D721Med (cell line): ENCODE results near the gene L1CAM.

Source experiments
- DNase-seq: peaks from one replicate; pipeline ENCODE4 v3.0.0; 2011; ENCODE audit warnings: low spot score; ENCODE audit not compliant: insufficient read length
- FAIRE-seq: peaks from 2 replicates; lab custom pipeline; 2011; peaks lifted over from hg19 to GRCh38; lab: Jason Lieb, UNC
- TF ChIP-seq, protein P1 (sequence below): IDR thresholded peaks from 2 replicates; pipeline ENCODE4 v1.5.1; 2012; ENCODE audit warnings: mild to moderate bottlenecking, control low read depth; ENCODE audit not compliant: insufficient read depth; ENCODE audit errors: missing control alignments

The L1CAM gene

DNA sequence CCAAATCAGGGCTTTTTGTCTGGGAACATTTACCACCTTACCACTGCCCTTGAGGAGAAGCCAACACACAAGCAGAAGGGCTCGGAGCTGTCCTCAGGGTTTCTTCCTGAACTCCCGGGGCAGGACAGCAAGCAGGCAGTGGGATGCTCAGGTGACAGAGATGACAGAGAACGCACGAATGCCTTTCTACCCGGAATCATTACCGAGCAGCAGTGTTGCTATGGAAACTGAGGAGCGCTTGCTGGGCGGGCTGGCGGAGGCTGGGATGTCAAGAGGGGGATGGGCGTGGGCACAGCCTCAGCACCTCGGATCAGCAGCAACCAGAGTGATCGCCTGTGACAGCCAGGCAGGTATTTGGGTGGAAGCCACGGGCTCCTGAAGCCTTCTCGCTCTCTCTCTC lies 73.8 kb downstream of the L1CAM start:
- TF ChIP-seq, protein P1, sequence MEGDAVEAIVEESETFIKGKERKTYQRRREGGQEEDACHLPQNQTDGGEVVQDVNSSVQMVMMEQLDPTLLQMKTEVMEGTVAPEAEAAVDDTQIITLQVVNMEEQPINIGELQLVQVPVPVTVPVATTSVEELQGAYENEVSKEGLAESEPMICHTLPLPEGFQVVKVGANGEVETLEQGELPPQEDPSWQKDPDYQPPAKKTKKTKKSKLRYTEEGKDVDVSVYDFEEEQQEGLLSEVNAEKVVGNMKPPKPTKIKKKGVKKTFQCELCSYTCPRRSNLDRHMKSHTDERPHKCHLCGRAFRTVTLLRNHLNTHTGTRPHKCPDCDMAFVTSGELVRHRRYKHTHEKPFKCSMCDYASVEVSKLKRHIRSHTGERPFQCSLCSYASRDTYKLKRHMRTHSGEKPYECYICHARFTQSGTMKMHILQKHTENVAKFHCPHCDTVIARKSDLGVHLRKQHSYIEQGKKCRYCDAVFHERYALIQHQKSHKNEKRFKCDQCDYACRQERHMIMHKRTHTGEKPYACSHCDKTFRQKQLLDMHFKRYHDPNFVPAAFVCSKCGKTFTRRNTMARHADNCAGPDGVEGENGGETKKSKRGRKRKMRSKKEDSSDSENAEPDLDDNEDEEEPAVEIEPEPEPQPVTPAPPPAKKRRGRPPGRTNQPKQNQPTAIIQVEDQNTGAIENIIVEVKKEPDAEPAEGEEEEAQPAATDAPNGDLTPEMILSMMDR: no peak
- FAIRE-seq (no peak), DNase-seq (no peak)
